A673 (cell line): ENCODE measurements around the gene CD164L2. TPM values are rescaled to one million over a fixed set of nuclear protein-coding genes. Genes with fewer than 3 reads are reported as not detected.

Experiments
- BruUV-seq: library from RNA; stranded (reverse); fragments of 400-500 nt; replicated peaks from 2 replicates; lab custom pipeline; 2021; lab: Mats Ljungman, UMichigan
- CTCF ChIA-PET: fragments of 300-600 bp; sonication (Branson Sonifier 250); formaldehyde crosslinking; loops from one replicate; lab custom pipeline; 2022; ENCODE audit warnings: antibody characterized with exemption; lab: Charles Lee
- POLR2A ChIA-PET: fragments of 300-600 bp; sonication (Branson Sonifier 250); formaldehyde crosslinking; loops from one replicate; lab custom pipeline; 2022; ENCODE audit warnings: antibody characterized with exemption; ENCODE audit not compliant: low non-redundant PET; lab: Charles Lee
- DNase-seq: peaks from one replicate; pipeline ENCODE4 v3.0.0-alpha.2; 2015; ENCODE audit warnings: low spot score
- H3K27ac ChIP-seq: fragments of 200-600 bp; sonication (generic); 2 replicates; pipeline ENCODE4 v1.5.1; 2016; ENCODE audit warnings: mixed run types, low read depth, mild to moderate bottlenecking, mixed read lengths, antibody characterized with exemption, low read length; ENCODE audit not compliant: poor library complexity, severe bottlenecking
- H3K27me3 ChIP-seq: fragments of 200-600 bp; sonication (generic); replicated peaks from 2 replicates; pipeline ENCODE4 v1.6.1; 2017; ENCODE audit warnings: mixed run types, low read depth, mild to moderate bottlenecking, mixed read lengths, antibody characterized with exemption, low read length; ENCODE audit not compliant: insufficient read depth, poor library complexity
- H3K36me3 ChIP-seq: fragments of 200-600 bp; sonication (generic); 2 replicates; pipeline ENCODE4 v1.6.1; 2016; ENCODE audit warnings: mixed run types, mild to moderate bottlenecking, mixed read lengths, antibody characterized with exemption, low read length; ENCODE audit not compliant: insufficient read depth, poor library complexity, severe bottlenecking
- H3K4me1 ChIP-seq: fragments of 200-600 bp; sonication (generic); 2 replicates; pipeline ENCODE4 v1.6.1; 2017; ENCODE audit warnings: mixed run types, mild to moderate bottlenecking, mixed read lengths, antibody characterized with exemption, low read length; ENCODE audit not compliant: insufficient read depth, poor library complexity, severe bottlenecking
- H3K4me3 ChIP-seq: fragments of 200-600 bp; sonication (generic); 2 replicates; pipeline ENCODE4 v1.5.1; 2016; ENCODE audit warnings: low read depth, mixed run types, mild to moderate bottlenecking, mixed read lengths, low read length; ENCODE audit not compliant: poor library complexity, severe bottlenecking
- H3K9me3 ChIP-seq: fragments of 200-600 bp; sonication (generic); 2 replicates; pipeline ENCODE4 v1.6.1; 2016; ENCODE audit warnings: mixed run types, low read depth, mild to moderate bottlenecking, mixed read lengths, antibody characterized with exemption, low read length; ENCODE audit not compliant: poor library complexity, severe bottlenecking
- CTCF ChIP-seq: fragments of 300-800, 200-600 bp; sonication (generic); conservative IDR thresholded peaks from 2 replicates; pipeline ENCODE4 v1.5.1; 2017; ENCODE audit warnings: low read depth, mild to moderate bottlenecking, antibody characterized with exemption, low read length, moderate library complexity, mixed read lengths
- EZH2 ChIP-seq: fragments of 200-600 bp; sonication (generic); IDR thresholded peaks from 2 replicates; pipeline ENCODE4 v1.6.1; 2017; ENCODE audit warnings: borderline replicate concordance, low read depth, mild to moderate bottlenecking, mixed read lengths, antibody characterized with exemption, low read length; ENCODE audit not compliant: poor library complexity, severe bottlenecking
- intact Hi-C: fragments of 100-400 bp; cut with micrococcal nuclease; formaldehyde crosslinking; loops from one replicate; pipeline ENCODE4 v1.10.0; 2022; ENCODE audit not compliant: unreplicated experiment
- total RNA-seq: library from RNA; stranded (reverse); gene quantifications from 2 replicates; pipeline ENCODE4 v1.2.3, GENCODE V29; 2021

The CD164L2 gene
- total RNA-seq, 1 experiment from 2014 or later = not detected

- no peaks in the 10 kb centered on the region for H3K27me3 ChIP-seq
- H3K27ac ChIP-seq = no peak overlapping the region
- no peaks in the 10 kb centered on the region for H3K4me1 ChIP-seq
- intact Hi-C loops = no loop called here
- ChIA-PET POLR2A (no interaction called here), CTCF (interaction anchor here (0.6 kb wide), 1 partner anchor 86 kb away, joined by 4 read pairs; no protein-coding TSS in a partner anchor)
- BruUV-seq = no TSS peak
- no peak overlapping the region for H3K4me3 ChIP-seq
- TF ChIP-seq EZH2 = no peak
- no peak for TF ChIP-seq CTCF
- no peak for DNase-seq
- no peaks in the 10 kb centered on the region for H3K9me3 ChIP-seq
- H3K36me3 ChIP-seq = peaks cover 92% of the 10 kb centered on the region
These were observed 31.0 kb upstream of the CD164L2 start for GRCh38 chr1:27414091-27414490.

GRCh38 chr1:27413004-27413403 lies 29.9 kb upstream of the CD164L2 start:
- H3K4me1 ChIP-seq = no peaks in the 10 kb centered on the region
- no peaks in the 10 kb centered on the region for H3K9me3 ChIP-seq
- no peak for DNase-seq
- H3K36me3 ChIP-seq = peaks cover 90% of the 10 kb centered on the region
- no TSS peak for BruUV-seq
- no peaks in the 10 kb centered on the region for H3K27me3 ChIP-seq
- ChIA-PET POLR2A (no interaction called here), CTCF (interaction anchor here (0.5 kb wide), 1 partner anchor 17 kb away, joined by 5 read pairs; no protein-coding TSS in a partner anchor)
- no peak for TF ChIP-seq CTCF
- TF ChIP-seq EZH2 = no peak
- H3K27ac ChIP-seq = no peak overlapping the region
- intact Hi-C loops = no loop called here
- H3K4me3 ChIP-seq = no peak overlapping the region

- BruUV-seq = no TSS peak
These were observed 29.4 kb upstream of the CD164L2 start for GRCh38 chr1:27412502-27412901.

More at GRCh38 chr1:27412502-27412901, 29.4 kb upstream of the CD164L2 start:
- H3K4me3 ChIP-seq = no peak overlapping the region
- peaks cover 90% of the 10 kb centered on the region for H3K36me3 ChIP-seq
- no peaks in the 10 kb centered on the region for H3K27me3 ChIP-seq
- ChIA-PET CTCF (interaction anchor here (0.5 kb wide), 1 partner anchor 16 kb away, joined by 5 read pairs; no protein-coding TSS in a partner anchor), POLR2A (no interaction called here)
- H3K4me1 ChIP-seq = no peaks in the 10 kb centered on the region
- no peaks in the 10 kb centered on the region for H3K9me3 ChIP-seq
- intact Hi-C loops = no loop called here
- DNase-seq = no peak
- TF ChIP-seq CTCF (no peak), EZH2 (no peak)
- no peak overlapping the region for H3K27ac ChIP-seq
